GM19467 (cell line): ENCODE data around the gene NODAL.
"Not testable (repeated sequence)": the region's sequence is repeated elsewhere in the genome, so short reads cannot be mapped to it uniquely, and the experiment has no call there.

ENCODE experiments used
- ATAC-seq: cut with Tn5 transposase; IDR thresholded peaks from one replicate; pipeline ENCODE4 v1.9.1; 2021; ENCODE audit warnings: mild to moderate bottlenecking, moderate library complexity; ENCODE audit not compliant: unreplicated experiment

Gene NODAL

DNA sequence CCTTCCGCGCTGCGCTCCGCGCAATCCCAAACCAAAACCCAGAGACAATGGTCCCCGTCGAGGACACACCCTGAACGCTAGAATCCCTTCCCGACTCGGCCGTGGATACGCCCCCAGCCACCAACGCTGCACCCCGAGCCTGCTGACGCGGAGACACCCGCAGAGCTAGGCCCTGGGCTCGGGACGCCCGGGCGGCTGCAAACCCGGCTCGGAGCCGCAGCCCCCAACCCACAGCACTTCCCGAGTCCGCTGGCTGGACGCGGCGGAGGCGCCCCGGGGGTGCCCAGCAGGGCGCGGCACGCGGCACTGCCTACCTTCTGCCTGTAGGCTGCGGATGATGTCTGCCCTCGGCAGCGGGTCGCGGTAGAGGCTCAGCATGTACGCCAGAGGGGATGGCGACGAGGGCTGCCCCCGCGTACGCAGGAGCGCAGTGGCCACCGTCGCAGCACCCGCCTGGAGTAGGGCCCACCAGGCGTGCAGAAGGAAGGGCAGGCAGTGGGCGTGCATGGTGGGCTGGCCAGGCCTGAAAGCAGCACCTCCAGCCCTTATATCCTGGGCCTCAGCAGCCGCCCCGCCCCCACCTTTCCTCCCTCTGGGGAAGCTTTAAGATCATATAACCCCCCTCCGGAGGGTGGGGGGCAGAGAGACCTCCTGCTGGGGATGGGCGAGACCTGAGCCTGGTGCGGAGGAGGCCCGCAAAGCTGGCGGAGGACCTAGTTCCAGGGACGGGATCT is at the start of gene NODAL:
Gene NODAL, minus strand, starts transcription at position 521 of the 734 bp plus-strand sequence. Its CDS starts 14 bp downstream, at position 507.
- no peak for ATAC-seq

DNA sequence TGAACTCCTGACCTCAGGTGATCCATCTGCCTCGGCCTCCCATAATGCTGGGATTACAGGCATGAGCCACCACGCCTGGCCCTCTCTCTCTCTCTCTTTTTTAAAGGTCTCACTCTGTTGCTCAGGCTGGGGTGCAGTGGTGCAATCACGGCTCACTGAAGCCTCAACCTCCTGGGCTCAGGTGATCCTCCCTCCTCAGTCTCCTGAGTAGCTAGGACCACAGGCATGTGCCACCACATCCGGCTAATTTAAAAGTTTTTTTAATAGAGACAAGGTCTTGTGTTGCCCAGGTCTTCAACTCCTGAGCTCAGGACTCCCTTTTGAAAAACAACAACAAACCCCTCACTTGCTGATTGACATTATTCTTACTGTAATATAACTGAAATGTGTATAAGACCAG is 48.7 kb upstream of the NODAL start:
- no peak for ATAC-seq

DNA sequence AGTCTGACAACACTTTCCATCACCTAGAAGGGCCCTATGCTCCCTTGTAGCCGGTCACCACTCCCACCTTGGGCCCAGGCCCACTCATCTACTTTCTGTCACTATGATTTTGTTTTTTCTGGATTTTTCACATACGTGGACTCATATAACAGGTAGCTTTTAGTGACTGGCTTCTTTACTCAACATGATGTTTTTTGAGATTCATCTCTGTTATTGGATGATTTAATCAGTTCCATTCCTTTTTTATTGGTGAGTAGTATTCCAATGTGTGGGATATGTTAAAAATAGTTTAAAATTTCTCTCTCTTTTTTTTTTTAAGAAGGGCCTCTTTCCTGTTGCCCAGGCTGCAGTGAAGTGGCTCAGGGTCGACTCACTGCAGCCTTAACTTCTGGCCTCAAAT is 46.3 kb upstream of the NODAL start:
- no peak for ATAC-seq

DNA sequence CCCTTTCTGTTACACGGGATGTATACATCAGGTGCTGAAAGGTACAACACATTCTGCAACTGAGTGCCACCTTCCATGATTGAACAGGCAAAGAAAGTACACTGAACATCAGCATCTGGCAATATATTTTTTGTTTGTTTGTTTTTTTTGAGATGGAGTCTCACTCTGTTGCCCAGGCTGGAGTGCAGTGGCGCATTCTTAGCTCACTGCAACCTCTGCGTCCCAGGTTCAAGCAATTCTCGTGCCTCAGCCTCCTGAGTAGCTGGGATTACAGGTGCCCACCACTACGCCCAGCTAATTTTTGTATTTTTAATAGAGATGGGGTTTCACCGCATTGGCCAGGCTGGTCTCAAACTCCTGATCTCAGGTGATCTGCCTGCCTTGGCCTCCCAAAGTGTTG is 42.4 kb upstream of the NODAL start:
- ATAC-seq: not testable (repeated sequence)

DNA sequence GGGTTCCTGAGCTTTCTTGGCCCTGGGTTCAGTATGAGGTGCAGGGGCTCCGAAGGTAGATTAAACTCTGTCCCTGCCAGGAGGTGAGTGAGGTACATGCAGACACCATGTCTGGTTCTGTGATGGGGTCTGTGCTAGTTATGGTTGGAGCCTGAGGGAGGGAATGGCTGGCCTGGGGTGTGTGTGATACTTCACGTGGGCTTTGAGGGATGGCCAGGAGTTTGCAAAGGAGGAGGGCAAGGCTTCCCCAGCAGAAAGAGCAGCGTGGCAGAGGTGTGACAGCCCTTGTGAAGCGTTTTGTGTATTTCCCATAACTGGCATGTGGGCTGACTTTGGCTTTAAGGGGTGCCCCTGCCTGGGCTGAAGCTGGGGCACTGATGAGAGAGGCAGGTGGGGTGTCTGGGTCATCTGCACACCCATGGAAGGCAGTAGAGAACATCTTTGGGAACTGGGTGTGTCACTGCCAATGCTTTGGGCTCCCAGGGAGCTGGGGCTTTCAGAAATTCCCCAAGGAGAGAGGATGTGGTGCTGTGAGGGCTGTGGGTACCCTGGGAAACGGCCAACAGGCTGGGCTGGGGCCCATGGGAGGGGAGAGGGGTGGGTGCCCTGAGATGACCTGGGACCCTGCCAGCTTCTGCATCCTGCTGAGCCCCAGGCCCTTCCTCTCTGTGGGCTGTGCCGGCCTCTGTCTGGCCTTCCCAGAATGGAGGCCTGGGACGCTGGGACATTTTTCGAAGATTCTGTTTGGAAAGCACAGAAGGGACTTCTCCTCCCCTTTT is 41.7 kb upstream of the NODAL start:
- no peak for ATAC-seq

DNA sequence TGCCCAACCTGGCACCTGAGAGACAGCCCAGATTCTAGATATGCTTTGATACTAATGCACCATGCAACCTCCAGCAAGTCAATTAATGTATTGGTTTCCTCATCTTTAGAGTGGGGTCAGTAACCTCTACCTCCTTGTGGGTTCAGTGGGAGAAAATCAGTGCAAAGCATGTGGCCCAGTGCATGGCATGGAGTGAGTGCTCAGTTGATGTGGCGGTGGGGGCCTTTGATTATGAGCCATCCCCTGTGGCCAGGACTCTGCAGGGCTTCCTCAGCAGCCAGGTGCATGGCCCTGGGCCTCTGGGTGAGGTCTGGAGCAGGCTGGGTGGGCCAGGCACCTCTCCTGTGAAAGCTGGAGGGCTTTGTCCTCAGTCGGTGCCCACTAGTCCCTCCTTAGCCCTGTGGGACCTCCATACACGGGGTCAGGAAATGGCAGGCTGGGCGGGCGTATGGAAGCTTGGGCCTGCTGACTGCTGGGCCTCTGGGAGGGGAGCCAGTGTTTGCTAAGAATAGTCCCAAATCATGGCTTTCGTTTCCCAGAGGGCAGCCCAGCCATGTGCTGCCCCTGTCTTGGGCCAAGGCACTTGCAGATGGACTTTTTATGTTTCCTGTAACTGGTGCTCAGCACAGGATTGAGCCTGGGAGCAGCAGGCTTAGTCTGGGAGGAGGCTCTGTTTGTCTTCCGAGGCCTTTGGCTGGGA is 40.5 kb upstream of the NODAL start:
- no peak for ATAC-seq

DNA sequence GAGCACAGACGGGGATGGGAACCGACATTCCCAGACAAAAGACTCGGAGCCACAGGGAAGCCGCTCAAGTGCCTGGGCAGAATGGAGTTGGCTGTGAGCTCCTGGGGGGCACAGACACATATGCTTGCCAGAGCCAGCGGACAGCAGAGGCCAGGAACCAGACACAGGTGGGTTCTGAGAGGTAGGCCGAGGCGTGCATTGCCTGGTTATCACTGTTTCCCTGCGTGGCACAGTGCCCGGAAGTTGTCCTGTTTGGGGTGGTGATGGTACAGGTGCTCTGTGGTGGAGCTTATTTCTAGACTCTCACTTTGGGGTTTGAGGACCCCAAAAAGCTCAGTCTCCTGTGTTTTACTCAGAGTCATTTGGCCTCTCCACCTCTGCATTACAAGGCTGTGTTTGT is 39.6 kb upstream of the NODAL start:
- no peak for ATAC-seq

DNA sequence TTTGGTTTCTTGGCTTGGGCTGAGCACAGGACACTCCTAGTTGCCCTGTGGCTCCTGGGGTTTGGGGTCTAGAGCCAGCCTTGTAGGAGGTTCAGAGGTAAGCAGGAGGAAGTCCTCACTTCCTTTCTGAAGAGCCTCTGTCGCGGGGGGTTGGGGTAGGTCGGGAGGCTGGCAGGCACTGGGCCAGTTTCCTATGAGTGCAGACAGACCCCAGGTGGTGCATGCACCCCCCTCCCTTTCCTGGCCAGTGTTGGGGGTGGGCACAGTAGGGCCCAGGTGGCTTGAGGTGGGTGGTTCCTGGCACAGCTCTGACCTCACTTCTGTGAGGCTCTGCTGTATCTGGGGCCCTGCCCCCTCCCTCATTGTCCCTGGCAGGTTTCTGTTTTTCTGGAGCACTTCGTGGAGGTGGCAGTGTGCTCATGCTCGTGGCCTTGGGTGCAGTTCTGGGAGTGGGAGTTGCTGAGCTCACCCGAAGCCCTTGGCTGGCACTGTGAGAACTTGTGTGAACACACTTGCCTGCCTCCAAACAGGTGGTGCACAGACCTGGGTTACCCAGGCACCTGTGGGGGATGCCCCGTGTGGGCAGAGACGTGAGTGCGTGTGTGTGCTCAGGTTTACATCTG is 38.9 kb upstream of the NODAL start:
- no peak for ATAC-seq

DNA sequence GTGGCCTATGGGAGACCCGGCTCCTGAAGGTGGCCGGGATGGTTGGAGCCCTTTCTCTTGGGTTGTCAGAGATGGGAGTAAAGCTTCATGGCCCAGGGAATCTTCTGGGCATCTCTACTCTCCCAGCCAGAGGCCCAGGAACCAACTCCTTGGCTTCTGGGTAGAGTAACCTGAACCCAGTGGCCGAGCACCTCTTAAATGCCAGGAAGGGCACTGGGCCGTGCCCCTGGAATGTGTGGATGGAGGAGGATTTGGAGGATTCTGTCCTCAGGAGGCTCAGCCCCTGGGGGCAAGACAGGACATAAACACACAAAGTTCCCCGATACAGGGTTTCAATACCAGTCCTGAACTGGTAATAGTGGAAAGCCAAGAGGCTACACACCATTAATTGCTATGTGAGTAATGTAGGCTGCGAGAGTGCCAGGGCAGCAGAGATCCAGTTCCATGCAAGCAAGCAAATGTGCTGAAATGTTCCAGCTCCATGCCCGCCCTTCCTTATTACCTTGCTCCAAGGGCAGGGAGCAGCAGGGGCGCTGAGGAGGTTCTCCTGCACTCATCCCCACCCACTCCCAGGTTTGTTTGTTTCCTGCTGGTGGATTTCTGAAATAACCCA is 38.3 kb upstream of the NODAL start:
- ATAC-seq: no peak

DNA sequence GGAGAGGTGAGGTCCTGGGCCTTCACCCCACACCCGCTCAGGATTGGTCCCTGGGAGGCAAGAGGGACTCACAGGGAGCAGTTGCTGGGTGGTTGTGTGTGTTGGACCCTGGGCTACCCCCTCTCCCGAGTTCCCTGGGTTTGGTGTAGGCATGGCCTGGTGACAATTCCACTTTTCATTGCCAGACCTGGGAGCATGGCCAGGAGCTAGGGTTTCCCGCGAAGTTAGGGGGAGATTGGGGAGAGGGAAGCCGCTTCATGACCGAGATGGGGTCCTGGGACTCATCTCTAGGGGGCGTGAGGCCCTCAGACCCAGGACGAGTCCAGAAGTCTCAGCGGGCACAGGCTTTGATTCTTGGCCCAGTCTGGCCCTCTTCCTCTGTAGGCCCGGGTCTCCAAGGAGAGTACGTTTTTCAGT is 37.7 kb upstream of the NODAL start:
- no peak for ATAC-seq

DNA sequence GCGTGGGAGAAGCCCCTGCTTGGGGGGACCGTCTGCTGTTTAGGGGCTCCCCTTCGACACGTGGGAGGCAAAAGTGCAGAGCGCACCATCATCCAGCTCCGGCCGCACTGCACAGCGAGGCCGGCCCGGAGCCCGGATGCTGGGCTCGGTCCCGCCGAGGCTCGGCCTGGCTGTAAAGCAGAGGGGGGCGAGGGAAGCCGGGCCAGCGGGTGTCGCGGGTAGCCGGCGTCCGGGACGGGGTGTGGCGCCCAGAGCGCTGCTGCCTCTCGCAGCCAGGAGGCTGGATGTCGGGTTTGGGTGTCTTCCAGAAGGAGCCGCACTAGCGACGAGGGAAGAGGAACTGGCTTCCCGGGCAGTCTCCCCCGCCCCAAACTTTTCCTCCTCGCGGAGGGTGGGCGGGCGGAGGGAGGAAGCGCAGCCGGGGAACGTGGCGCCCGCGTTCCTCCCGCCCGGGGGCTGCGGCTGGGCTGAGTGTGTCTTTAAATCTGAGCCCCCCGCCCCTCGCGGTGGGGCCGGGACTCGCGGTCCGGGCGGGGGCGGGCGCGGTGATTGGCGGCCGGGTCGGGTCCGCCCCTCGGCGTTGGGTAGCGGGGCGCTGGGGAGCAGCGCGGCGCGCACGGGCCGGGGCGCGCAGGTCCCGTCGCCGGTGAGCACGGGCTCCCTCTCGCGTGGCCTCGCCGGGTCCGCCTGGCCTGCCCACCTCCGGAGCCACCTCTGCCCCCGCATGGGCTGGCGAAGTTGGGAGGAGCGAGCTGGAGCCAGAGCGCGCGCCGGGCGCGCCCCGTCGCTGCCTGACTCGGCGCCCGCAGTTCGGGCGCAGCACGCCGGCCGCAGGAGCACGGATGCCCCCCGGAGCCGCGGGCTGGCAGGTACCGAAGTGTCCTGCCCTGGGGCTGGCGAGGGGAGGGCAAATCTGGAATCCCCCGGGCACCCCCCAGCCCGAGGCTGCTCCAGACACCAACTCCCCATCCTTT is 37.0 kb upstream of the NODAL start, which contains the start of gene PALD1:
Gene PALD1, plus strand, starts transcription at position 577 of the 974 bp plus-strand sequence. CDS start 47,185 bp downstream, outside the sequence.
- no peak for ATAC-seq

DNA sequence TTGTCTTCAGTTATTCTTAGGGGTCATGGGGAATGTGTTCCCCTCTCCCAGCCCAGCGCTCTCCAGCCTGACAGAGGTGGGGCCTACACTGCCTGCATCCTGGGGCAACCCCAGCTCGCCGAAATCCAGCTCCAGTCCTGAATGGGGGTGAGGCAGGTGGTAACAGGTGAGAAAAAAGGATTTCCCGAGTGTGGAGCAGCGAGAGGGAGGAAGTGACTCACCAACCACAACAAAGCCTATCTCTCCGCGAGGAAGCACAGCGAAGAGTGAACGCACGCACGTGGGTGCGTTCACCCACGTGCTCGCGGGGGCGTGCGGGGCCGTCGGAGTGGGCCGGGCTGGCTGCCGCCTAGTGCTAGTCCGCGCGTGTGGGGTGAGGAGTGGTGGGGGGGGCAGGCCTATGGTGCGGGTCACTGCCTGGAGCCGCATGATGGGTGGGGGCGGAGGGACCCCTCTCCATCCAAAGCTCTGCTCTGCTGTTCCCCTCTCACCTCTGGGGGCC is 36.2 kb upstream of the NODAL start:
- ATAC-seq: no peak

DNA sequence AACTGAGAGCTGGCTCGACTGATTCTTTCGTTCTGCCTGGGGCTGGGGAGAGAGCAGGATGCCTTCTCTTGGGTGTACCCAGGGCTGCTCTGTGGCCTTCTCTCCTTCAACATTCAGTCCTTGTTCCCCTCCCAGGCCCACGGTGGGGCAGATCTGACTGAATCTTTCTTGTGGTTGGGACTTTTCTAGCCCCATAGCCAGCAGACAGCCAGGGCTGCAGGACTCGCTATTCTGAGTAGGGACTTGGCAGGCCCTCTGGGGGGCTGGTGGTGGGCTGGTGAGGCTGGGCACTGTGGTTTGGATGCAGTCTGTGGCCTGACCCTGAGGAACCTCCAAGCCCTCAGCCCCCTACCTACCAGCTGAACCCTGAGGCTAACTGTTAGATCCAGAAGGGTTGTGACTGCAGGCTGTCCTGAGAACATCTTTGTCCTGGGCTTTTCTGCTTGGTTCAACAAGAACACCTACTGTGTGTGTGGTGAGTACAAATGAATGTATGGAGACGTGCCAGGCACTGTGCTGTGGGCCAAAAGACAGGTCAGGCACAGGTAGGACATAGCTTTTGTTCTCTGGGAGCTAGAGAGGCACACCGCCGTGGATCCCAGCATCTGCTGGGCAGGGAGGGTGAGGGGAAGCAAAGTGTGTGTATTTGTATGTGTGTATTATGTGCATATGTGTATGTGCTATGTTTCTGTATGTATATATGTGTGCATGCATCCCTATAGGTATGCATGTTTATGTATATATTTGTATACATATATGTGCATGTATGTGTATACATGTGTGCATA is 35.0 kb upstream of the NODAL start:
- ATAC-seq: no peak

DNA sequence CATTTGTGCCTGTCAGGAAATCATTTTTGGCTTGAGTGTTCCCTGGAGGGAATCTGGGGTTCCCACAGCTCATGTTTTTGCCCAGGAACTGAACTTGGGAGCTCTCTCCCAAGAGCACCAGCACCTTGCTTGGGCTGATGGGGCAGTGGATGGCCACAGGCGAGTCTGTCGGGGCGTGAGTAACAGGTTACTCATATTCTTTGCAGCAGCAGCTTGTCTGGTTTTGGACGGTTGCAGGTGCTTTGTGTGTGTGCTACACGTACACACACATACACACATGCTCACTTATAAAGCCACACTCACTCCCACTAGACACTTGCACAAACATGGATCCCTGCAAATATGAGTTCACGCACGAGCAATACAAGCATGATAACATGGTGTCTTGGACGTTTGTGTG is 34.2 kb upstream of the NODAL start:
- no peak for ATAC-seq

DNA sequence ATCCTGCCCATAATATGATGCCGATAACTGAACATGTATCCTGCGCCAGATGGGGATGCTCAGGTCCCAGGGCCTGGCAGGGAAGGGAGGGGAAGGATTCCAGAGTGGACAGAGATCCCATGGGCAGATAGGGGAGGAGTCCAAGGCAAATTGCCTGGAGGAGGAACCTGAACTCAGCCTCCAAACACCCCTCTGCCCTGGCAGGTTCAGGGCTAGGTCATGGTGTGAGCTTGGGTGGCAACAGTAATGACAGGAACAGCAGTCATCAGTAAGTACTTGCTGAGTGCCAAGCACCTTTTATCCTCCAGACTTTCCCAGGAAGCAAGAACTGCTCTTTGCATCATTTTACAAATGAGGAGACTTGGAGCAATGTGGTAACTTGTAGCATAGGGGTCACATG is 33.3 kb upstream of the NODAL start:
- ATAC-seq: no peak

DNA sequence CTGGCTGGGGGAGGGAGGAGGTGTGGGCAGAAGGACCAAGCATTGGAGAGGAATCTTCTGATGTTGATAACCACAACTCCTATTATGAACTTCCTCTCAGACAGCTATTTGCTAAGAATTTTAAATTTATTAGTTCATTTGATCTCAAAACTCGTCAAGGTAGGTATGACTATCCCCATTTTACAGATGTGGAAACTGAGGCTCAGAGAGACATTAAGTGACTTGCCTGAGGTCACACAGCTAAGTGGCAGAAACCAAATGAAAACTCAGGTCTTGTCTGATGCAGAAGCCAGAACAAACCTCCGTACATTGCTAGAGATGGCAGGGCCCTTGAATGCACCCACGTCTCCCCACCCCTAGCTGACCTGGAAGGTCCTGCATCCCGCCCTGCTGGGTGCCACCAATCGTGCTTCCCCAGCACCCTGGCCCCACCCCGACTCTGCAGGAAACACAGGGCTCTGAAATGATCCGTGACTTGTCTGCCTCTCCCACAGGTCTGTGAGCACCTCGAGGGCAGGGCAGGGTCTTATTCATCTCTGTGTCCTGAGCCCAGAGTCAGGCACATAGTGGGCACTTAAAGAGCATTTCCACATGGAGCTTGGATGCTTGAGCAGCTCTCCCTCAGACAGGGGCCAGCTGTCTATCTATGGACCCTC is 31.4 kb upstream of the NODAL start:
- ATAC-seq: no peak

DNA sequence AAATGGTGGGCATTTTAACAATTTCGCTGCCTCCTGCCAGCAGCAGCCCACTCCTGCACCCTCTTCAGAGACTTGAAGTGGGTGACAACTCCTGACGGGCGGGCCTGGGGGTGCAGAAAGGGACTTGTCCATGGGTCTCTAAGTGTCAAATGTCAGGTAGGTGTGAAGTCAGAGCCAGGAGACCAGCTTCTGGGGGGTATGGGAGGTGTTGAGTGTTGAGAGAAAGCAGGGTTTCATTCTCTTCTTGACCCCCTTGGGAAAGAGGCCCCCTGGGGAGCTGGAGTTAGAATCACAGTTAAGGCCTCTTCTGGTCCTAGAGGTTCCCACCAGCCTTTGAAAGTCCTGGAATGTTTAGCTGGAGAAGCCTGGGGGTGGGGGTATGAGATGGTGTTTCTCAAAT is 25.5 kb upstream of the NODAL start:
- no peak for ATAC-seq

DNA sequence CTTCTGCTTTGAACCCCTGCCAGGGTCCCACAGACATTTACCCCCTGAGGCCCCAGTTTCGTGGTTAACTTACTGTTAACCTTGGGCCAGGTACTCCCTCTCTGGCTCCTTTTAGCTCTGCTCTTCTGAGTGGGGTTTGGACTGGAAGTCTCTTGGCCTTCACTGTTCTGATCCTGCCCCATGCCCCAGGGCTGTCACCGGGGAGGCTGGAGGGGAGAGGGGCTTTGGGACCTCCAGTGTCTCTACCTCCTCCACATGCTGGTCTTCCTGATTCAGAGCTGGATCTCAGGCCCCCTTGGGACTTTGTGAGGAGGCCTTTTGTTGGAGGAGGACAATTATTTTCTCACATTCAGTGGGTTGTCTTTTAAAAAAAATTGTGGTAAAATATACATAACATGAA is 24.4 kb upstream of the NODAL start:
- ATAC-seq: no peak
